IMR-90 (cell line): ENCODE results near the gene IGSF3. TPM values are rescaled to one million over a fixed set of nuclear protein-coding genes. Genes with fewer than 3 reads are reported as not detected.
"Not testable (repeated sequence)": the region's sequence is repeated elsewhere in the genome, so short reads cannot be mapped to it uniquely, and the experiment has no call there.

ENCODE experiments used
- ATAC-seq: fragments of 200-7000 bp; cut with Tn5 transposase; 2 replicates; pipeline ENCODE4 v1.9.1; 2020; ENCODE audit warnings: low read depth, mild to moderate bottlenecking, moderate library complexity
- BruUV-seq: library from RNA; stranded (reverse); fragments of 400-500 nt; replicated peaks from 2 replicates; lab custom pipeline; 2021; lab: Mats Ljungman, UMichigan
- CTCF ChIA-PET: fragments of 300-600 bp; formaldehyde crosslinking; extraction: SDS; loops from one replicate; lab custom pipeline; 2021; ENCODE audit warnings: antibody characterized with exemption; lab: Yijun Ruan, JAX
- POLR2A ChIA-PET: fragments of 300-600 bp; sonication (Branson Sonifier 250); formaldehyde crosslinking; loops from one replicate; lab custom pipeline; 2022; ENCODE audit warnings: antibody characterized with exemption; ENCODE audit not compliant: unreplicated experiment; lab: Charles Lee
- DNase-seq: peaks from one replicate; pipeline ENCODE4 v3.0.0; 2013
- H2AFZ ChIP-seq: replicated peaks from 2 replicates; pipeline ENCODE3; 2013; ENCODE audit warnings: low read length, mild to moderate bottlenecking; ENCODE audit not compliant: poor library complexity
- H2AK5ac ChIP-seq: 2 replicates; pipeline ENCODE4 v1.6.1; 2013; ENCODE audit warnings: low read depth, low read length, inconsistent platforms
- H2AK9ac ChIP-seq: replicated peaks from 2 replicates; pipeline ENCODE3; 2013; ENCODE audit warnings: mild to moderate bottlenecking, low read depth, low read length, moderate library complexity; ENCODE audit not compliant: poor library complexity
- H2BK120ac ChIP-seq: 2 replicates; pipeline ENCODE4 v1.6.1; 2013; ENCODE audit warnings: low read depth, low read length, inconsistent platforms
- H2BK15ac ChIP-seq: 3 replicates; pipeline ENCODE4 v1.6.1; 2013; ENCODE audit warnings: low read depth, low read length, inconsistent platforms
- H2BK20ac ChIP-seq: 2 replicates; pipeline ENCODE4 v1.6.1; 2013; ENCODE audit warnings: low read depth, mild to moderate bottlenecking, inconsistent platforms, low read length, moderate library complexity
- H2BK5ac ChIP-seq: 2 replicates; pipeline ENCODE4 v1.6.1; 2013; ENCODE audit warnings: mild to moderate bottlenecking, low read depth, low read length, inconsistent platforms; ENCODE audit not compliant: poor library complexity, severe bottlenecking
- H3K14ac ChIP-seq: replicated peaks from 2 replicates; pipeline ENCODE4 v1.6.1; 2013; ENCODE audit warnings: low read depth, low read length, inconsistent platforms
- H3K18ac ChIP-seq: 2 replicates; pipeline ENCODE4 v1.6.1; 2013; ENCODE audit warnings: low read depth, low read length, control low read depth
- H3K23ac ChIP-seq: 2 replicates; pipeline ENCODE4 v1.6.1; 2013; ENCODE audit warnings: low read depth, low read length, inconsistent platforms
- H3K27ac ChIP-seq: 2 replicates; pipeline ENCODE4 v1.5.1; 2013; ENCODE audit warnings: mild to moderate bottlenecking, control low read depth, low read length; ENCODE audit not compliant: insufficient read depth
- H3K27me3 ChIP-seq: 2 replicates; pipeline ENCODE4 v1.6.1; 2013; ENCODE audit warnings: low read length; ENCODE audit not compliant: control insufficient read depth, insufficient read depth
- H3K36me3 ChIP-seq: 2 replicates; pipeline ENCODE4 v1.6.1; 2013; ENCODE audit warnings: low read length, mixed read lengths; ENCODE audit not compliant: control insufficient read depth, insufficient read depth
- H3K4ac ChIP-seq: 2 replicates; pipeline ENCODE4 v1.6.1; 2013; ENCODE audit warnings: low read depth, low read length, inconsistent platforms
- H3K4me1 ChIP-seq: 2 replicates; pipeline ENCODE4 v1.6.1; 2013; ENCODE audit warnings: low read length, mixed read lengths; ENCODE audit not compliant: control insufficient read depth, insufficient read depth
- H3K4me2 ChIP-seq: 2 replicates; pipeline ENCODE4 v1.6.1; 2013; ENCODE audit warnings: low read depth, mild to moderate bottlenecking, control low read depth, low read length, moderate library complexity
- H3K4me3 ChIP-seq: 2 replicates; pipeline ENCODE4 v1.5.1; 2013; ENCODE audit warnings: low read depth, mild to moderate bottlenecking, control low read depth, low read length, moderate library complexity; ENCODE audit not compliant: insufficient read depth
- H3K56ac ChIP-seq: 2 replicates; pipeline ENCODE4 v1.6.1; 2013; ENCODE audit warnings: low read length, inconsistent platforms; ENCODE audit not compliant: insufficient read depth; ENCODE audit errors: extremely low read depth
- H3K79me1 ChIP-seq, 2 experiments: 2 replicates each; pipeline ENCODE4 v1.6.1; 2013; ENCODE audit warnings: low read length in 2 of 2, inconsistent platforms in 1 of 2, low read depth in 1 of 2
- H3K9ac ChIP-seq: 2 replicates; pipeline ENCODE4 v1.6.1; 2013; ENCODE audit warnings: low read depth, low read length, control low read depth
- H3K9me1 ChIP-seq: 2 replicates; pipeline ENCODE4 v1.6.1; 2013; ENCODE audit warnings: low read length, inconsistent platforms; ENCODE audit not compliant: insufficient read depth
- H3K9me3 ChIP-seq: 2 replicates; pipeline ENCODE4 v1.6.1; 2013; ENCODE audit warnings: low read length; ENCODE audit not compliant: control insufficient read depth, insufficient read depth
- H4K20me1 ChIP-seq: 2 replicates; pipeline ENCODE4 v1.6.1; 2013; ENCODE audit warnings: low read length, inconsistent platforms; ENCODE audit not compliant: insufficient read depth
- H4K5ac ChIP-seq: 2 replicates; pipeline ENCODE4 v1.6.1; 2013; ENCODE audit warnings: mild to moderate bottlenecking, low read depth, low read length, control low read depth
- H4K8ac ChIP-seq, 2 experiments: 2 replicates each; pipeline ENCODE4 v1.6.1; 2013; ENCODE audit warnings: low read depth in 2 of 2, low read length in 2 of 2, control low read depth in 1 of 2, inconsistent platforms in 1 of 2
- H4K91ac ChIP-seq: 2 replicates; pipeline ENCODE4 v1.6.1; 2013; ENCODE audit warnings: low read depth, low read length, inconsistent platforms; ENCODE audit not compliant: insufficient read depth
- whole genome bisulfite sequencing, 2 experiments: methylation state at CpG; one replicate each; pipeline versions ENCODE4 v1.1.5 to v1.1.7; 2013; ENCODE audit warnings: missing lambda C conversion rate in 2 of 2; ENCODE audit not compliant: insufficient read length in 1 of 2; ENCODE audit errors: extremely low coverage in 2 of 2; 5-methylcytosine and 5-hydroxymethylcytosine counted together
- dilution Hi-C: fragments of 300-500 bp; cut with HindIII; formaldehyde crosslinking; loops from one replicate; pipeline ENCODE4 v1.14.3; 2018; ENCODE audit warnings: low sequenced_read_pairs; ENCODE audit not compliant: unreplicated experiment
- in situ Hi-C: fragments of 300-500 bp; cut with MboI; formaldehyde crosslinking; loops from 3 replicates; pipeline ENCODE4 v1.14.3; 2019; ENCODE audit warnings: low sequenced_read_pairs, inconsistent platforms, mixed read lengths
- intact Hi-C: fragments of 100-400 bp; cut with micrococcal nuclease; formaldehyde crosslinking; loops from 2 replicates; pipeline ENCODE4 v1.10.0; 2022
- polyA plus RNA-seq, 3 experiments: library from polyadenylated mRNA; depleted of rRNA; stranded (reverse); fragments of >200 nt; gene quantifications; 2 replicates each; pipeline ENCODE4 v1.2.3, GENCODE V29; 2012; ENCODE audit warnings: low replicate concordance in 1 of 3
- total RNA-seq: library from RNA; depleted of rRNA; stranded (reverse); fragments of >200 nt; gene quantifications from 2 replicates; pipeline ENCODE4 v1.2.3, GENCODE V29; 2012

Gene IGSF3
- total and polyA plus RNA-seq, 2 of the 4 experiments (the other 2 are of a cell fraction): under 0.01 to 0.02 TPM

GRCh38 chr1:116630057-116630456 lies 37.5 kb downstream of the IGSF3 start:
- H3K56ac ChIP-seq, H3K9ac ChIP-seq, ATAC-seq, H3K36me3 ChIP-seq, H3K4me2 ChIP-seq, intact Hi-C loops, H3K9me1 ChIP-seq, H3K18ac ChIP-seq, H2BK120ac ChIP-seq, H2BK5ac ChIP-seq, H4K20me1 ChIP-seq, in situ Hi-C loops, POLR2A ChIA-PET, H3K79me1 ChIP-seq, H4K91ac ChIP-seq, H2AFZ ChIP-seq, H4K8ac ChIP-seq, H4K5ac ChIP-seq, BruUV-seq, dilution Hi-C loops, H2BK15ac ChIP-seq, H2AK5ac ChIP-seq, H3K4me3 ChIP-seq, H2BK20ac ChIP-seq, H3K14ac ChIP-seq, H2AK9ac ChIP-seq, H3K23ac ChIP-seq, H3K9me3 ChIP-seq, H3K4ac ChIP-seq, H3K27ac ChIP-seq, H3K4me1 ChIP-seq, CTCF ChIA-PET, H3K27me3 ChIP-seq, DNase-seq: not testable (repeated sequence)
- WGBS, 2 experiments: no CpG with 5 or more reads among the region's 2 CpGs

DNA sequence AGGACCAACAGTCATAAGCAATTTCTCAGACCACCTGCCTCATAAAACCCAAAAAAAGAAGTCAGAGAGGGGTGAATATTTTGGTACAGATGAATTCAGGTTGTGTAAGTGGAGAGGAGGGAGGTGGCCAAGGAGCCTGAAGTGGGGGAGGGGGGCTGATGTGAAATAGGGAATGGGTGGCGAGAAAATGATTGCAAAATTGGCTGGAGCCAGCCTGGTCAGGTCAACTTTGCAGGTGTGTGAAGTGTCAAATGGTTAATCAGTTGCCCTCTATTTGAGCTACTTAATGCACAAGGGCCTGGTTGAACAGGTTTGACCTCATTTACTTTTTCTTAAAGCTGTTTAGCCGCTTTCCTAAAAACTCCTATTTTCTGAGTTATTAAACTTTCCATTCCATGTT lies 38.1 kb downstream of the IGSF3 start:
- dilution Hi-C loops: not testable (repeated sequence)

More for the DNA sequence above, 38.1 kb downstream of the IGSF3 start:
- in situ Hi-C loops, H4K91ac ChIP-seq, intact Hi-C loops, H2BK20ac ChIP-seq, H3K56ac ChIP-seq, H4K5ac ChIP-seq, H2BK120ac ChIP-seq, H3K4me3 ChIP-seq, H2BK15ac ChIP-seq, H3K18ac ChIP-seq, H3K9ac ChIP-seq, BruUV-seq, H4K20me1 ChIP-seq, H3K23ac ChIP-seq, H4K8ac ChIP-seq, H3K27me3 ChIP-seq, H3K79me1 ChIP-seq, ATAC-seq, H3K9me3 ChIP-seq, H2AK5ac ChIP-seq, H2BK5ac ChIP-seq, H2AK9ac ChIP-seq, H3K27ac ChIP-seq, POLR2A ChIA-PET, H3K36me3 ChIP-seq, DNase-seq, H3K4me2 ChIP-seq, H3K14ac ChIP-seq, H2AFZ ChIP-seq, H3K4ac ChIP-seq, H3K9me1 ChIP-seq, H3K4me1 ChIP-seq: not testable (repeated sequence)
- WGBS, 2 experiments: no CpG with 5 or more reads among the region's 2 CpGs
- CTCF ChIA-PET: interaction anchor here (0.6 kb wide), 1 partner anchor 1977 kb away, joined by 3 read pairs; no protein-coding TSS in a partner anchor
